ENCODE measurements around the gene PDE12. TPM values are rescaled to one million over a fixed set of nuclear protein-coding genes. Genes with fewer than 3 reads are reported as not detected.

Gene PDE12, protein sequence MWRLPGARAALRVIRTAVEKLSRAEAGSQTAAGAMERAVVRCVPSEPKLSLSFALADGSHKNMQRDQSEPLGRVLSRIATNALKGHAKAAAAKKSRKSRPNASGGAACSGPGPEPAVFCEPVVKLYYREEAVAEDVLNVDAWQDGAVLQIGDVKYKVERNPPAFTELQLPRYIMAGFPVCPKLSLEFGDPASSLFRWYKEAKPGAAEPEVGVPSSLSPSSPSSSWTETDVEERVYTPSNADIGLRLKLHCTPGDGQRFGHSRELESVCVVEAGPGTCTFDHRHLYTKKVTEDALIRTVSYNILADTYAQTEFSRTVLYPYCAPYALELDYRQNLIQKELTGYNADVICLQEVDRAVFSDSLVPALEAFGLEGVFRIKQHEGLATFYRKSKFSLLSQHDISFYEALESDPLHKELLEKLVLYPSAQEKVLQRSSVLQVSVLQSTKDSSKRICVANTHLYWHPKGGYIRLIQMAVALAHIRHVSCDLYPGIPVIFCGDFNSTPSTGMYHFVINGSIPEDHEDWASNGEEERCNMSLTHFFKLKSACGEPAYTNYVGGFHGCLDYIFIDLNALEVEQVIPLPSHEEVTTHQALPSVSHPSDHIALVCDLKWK
- 12.7 to 17.9 TPM (median 15.2 TPM) in 5 replicates for total RNA-seq (2022; extraction: Qiagen RNA extraction)

DNA sequence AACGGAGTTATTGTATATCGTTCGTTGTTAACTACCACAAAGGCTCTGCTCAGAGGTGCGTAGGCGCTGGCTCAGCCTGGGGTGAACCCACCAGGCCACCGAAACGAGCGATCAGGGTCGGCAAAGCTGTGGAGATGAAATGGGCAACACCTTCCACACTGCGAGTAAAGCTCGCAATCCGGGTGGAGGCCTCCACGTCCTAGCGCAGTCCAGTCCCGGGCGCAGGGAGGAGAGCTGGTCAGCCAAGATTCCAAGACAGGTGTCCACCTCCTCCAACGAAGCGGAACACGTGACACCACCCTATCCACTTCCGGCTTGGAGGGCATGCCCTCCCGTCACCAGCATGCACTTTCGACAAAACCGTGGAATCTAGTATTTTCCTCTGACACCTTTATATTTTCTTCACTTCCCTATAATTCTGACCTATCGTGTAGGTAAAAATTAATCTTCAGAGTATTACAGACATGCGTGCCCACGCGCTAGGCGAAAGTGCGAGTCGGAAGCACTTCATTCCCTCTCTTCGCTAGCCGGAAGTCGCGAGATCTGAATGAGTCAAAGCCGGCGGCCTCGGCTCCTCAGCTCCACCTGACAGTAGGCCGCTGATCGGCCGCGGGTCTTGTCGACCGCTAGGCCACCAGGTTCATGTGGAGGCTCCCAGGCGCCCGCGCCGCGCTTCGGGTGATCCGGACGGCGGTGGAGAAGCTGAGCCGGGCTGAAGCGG is at the start of gene PDE12:
Gene PDE12, plus strand, starts transcription at position 537 of the 721 bp plus-strand sequence. Its CDS starts 106 bp downstream, at position 643.

GRCh38 chr3:57544181-57545125 is 11.6 kb upstream of the PDE12 start, which contains the start of gene DNAH12:
DNAH12 (minus strand) TSS chr3:57544344; CDS start chr3:57542870, 1,474 bp downstream.

GRCh38 chr3:57597127-57597923 is 41.3 kb downstream of the PDE12 start, which contains the start of gene ARF4:
ARF4 (minus strand) TSS chr3:57597344; CDS start chr3:57597140, 204 bp downstream.

Other genes with a start within 250 kb of the PDE12 start
- 0.02 to 0.09 TPM (median 0.03 TPM) in 4 of 5 replicates, not detected in the other for gene DNAH12, start 11.9 kb upstream of the PDE12 start, total RNA-seq (2022; extraction: Qiagen RNA extraction)
- 158 to 171 TPM (median 162 TPM) in 5 replicates for gene ARF4, start 41.1 kb downstream of the PDE12 start, total RNA-seq (2022; extraction: Qiagen RNA extraction)
- 5.6 to 9.0 TPM (median 7.0 TPM) in 5 replicates for gene DENND6A, start 136.8 kb downstream of the PDE12 start, total RNA-seq (2022; extraction: Qiagen RNA extraction)
- 18.8 to 28.9 TPM (median 23.4 TPM) in 5 replicates for gene SLMAP, start 200.0 kb downstream of the PDE12 start, total RNA-seq (2022; extraction: Qiagen RNA extraction)